IMR-90 (cell line): ENCODE data around the gene POLE4.

ENCODE experiments used
- CEBPB ChIP-seq: IDR thresholded peaks from 2 replicates; pipeline ENCODE4 v1.6.1; 2012; ENCODE audit warnings: low read depth, low read length, improper control_type of control experiment
- CHD1 ChIP-seq: IDR thresholded peaks from 2 replicates; pipeline ENCODE4 v1.6.1; 2012; ENCODE audit warnings: low read depth, low read length, improper control_type of control experiment
- CTCF ChIP-seq: conservative IDR thresholded peaks from 2 replicates; pipeline ENCODE4 v1.5.1; 2012; ENCODE audit warnings: mild to moderate bottlenecking, low read depth, low read length, improper control_type of control experiment
- ELK1 ChIP-seq: fragments of 150-350 bp; IDR thresholded peaks from 2 replicates; pipeline ENCODE4 v1.6.1; 2016; ENCODE audit warnings: low read depth, mild to moderate bottlenecking, low read length, moderate library complexity, borderline replicate concordance
- FOS ChIP-seq: fragments of 150-350 bp; IDR thresholded peaks from 2 replicates; pipeline ENCODE4 v1.6.1; 2016; ENCODE audit warnings: low read depth, low read length
- MAFK ChIP-seq: IDR thresholded peaks from 2 replicates; pipeline ENCODE4 v1.6.1; 2012; ENCODE audit warnings: low read depth, low read length, improper control_type of control experiment
- MXI1 ChIP-seq: IDR thresholded peaks from 2 replicates; pipeline ENCODE4 v1.6.1; 2012; ENCODE audit warnings: low read depth, mild to moderate bottlenecking, low read length, moderate library complexity, borderline replicate concordance
- NFE2L2 ChIP-seq: fragments of 150-350 bp; IDR thresholded peaks from 2 replicates; pipeline ENCODE4 v1.6.1; 2016; ENCODE audit warnings: low read depth, mild to moderate bottlenecking, low read length
- POLR2A ChIP-seq: IDR thresholded peaks from 2 replicates; pipeline ENCODE4 v1.6.1; 2012; ENCODE audit warnings: mild to moderate bottlenecking, low read depth, low read length
- RAD21 ChIP-seq: IDR thresholded peaks from 2 replicates; pipeline ENCODE4 v1.6.1; 2012; ENCODE audit warnings: low read length, improper control_type of control experiment
- RCOR1 ChIP-seq: IDR thresholded peaks from 2 replicates; pipeline ENCODE4 v1.6.1; 2012; ENCODE audit warnings: mild to moderate bottlenecking, low read length, improper control_type of control experiment; ENCODE audit not compliant: insufficient replicate concordance
- RFX5 ChIP-seq: IDR thresholded peaks from 2 replicates; pipeline ENCODE4 v1.8.0; 2012; ENCODE audit warnings: low read depth, mild to moderate bottlenecking, low read length, moderate library complexity
- SMC3 ChIP-seq: fragments of 150-350 bp; IDR thresholded peaks from 2 replicates; pipeline ENCODE4 v1.6.1; 2016; ENCODE audit warnings: low read depth, mild to moderate bottlenecking, antibody characterized with exemption, low read length, moderate library complexity

- TF ChIP-seq CTCF (no peak), ELK1 (no peak), CEBPB (no peak), POLR2A (no peak), MAFK (no peak), RAD21 (no peak), RCOR1 (no peak), RFX5 (no peak), MXI1 (no peak), SMC3 (no peak), NFE2L2 (no peak), CHD1 (no peak), FOS (no peak)
These were observed 48.2 kb upstream of the POLE4 start for GRCh38 chr2:74910245-74910644.
